HepG2 (cell line): Measurements from ENCODE around the gene CCND1. TPM values are rescaled to one million over a fixed set of nuclear protein-coding genes. Genes with fewer than 3 reads are reported as not detected.

Experiments
- AGO1 ChIP-seq: fragments of 200-400 bp; formaldehyde crosslinking; IDR thresholded peaks from 2 replicates; pipeline ENCODE4 v1.6.1; 2017; ENCODE audit warnings: mild to moderate bottlenecking, low read depth, low read length, moderate library complexity; ENCODE audit not compliant: poor library complexity, severe bottlenecking
- AGO2 ChIP-seq: fragments of 200-400 bp; formaldehyde crosslinking; optimal IDR thresholded peaks from 2 replicates; pipeline ENCODE3; 2017; ENCODE audit warnings: mild to moderate bottlenecking, low read depth, low read length, moderate library complexity
- ARID4A ChIP-seq: sonication (generic); formaldehyde crosslinking; IDR thresholded peaks from 2 replicates; pipeline ENCODE4 v1.5.0; 2020; ENCODE audit warnings: mild to moderate bottlenecking, missing genetic modification reagents, borderline replicate concordance
- CHCHD3 ChIP-seq: sonication (generic); formaldehyde crosslinking; IDR thresholded peaks from 2 replicates; pipeline ENCODE4 v1.8.0; 2022; ENCODE audit warnings: mild to moderate bottlenecking, missing genetic modification reagents, moderate library complexity
- DMTF1 ChIP-seq: sonication (generic); formaldehyde crosslinking; IDR thresholded peaks from 2 replicates; pipeline ENCODE4 v1.4.0; 2020; ENCODE audit warnings: mild to moderate bottlenecking, missing genetic modification reagents
- IRF9 ChIP-seq: sonication (generic); formaldehyde crosslinking; IDR thresholded peaks from 2 replicates; pipeline ENCODE4 v1.8.0; 2022; ENCODE audit warnings: missing genetic modification reagents, mild to moderate bottlenecking, borderline replicate concordance
- MBNL3 ChIP-seq: fragments of 250-450 bp; sonication (Bioruptor Pico); conservative IDR thresholded peaks from 2 replicates; pipeline ENCODE4 v1.8.0; 2022; ENCODE audit warnings: mild to moderate bottlenecking, inconsistent platforms
- XBP1 ChIP-seq: sonication (generic); formaldehyde crosslinking; IDR thresholded peaks from 2 replicates; pipeline ENCODE4 v1.5.0; 2020; ENCODE audit warnings: missing genetic modification reagents
- ZBTB39 ChIP-seq: sonication (generic); formaldehyde crosslinking; IDR thresholded peaks from 2 replicates; pipeline ENCODE4 v1.5.0; 2020; ENCODE audit warnings: missing genetic modification reagents
- ZKSCAN1 ChIP-seq: fragments of 150-350 bp; IDR thresholded peaks from 2 replicates; pipeline ENCODE4 v1.6.1; 2014; ENCODE audit warnings: low read length
- ZMYM2 ChIP-seq: sonication (generic); formaldehyde crosslinking; IDR thresholded peaks from 2 replicates; pipeline ENCODE4 v1.8.0; 2022; ENCODE audit warnings: mild to moderate bottlenecking, missing genetic modification reagents
- ZNF383 ChIP-seq: sonication (generic); formaldehyde crosslinking; IDR thresholded peaks from 2 replicates; pipeline ENCODE4 v1.4.0; 2020; ENCODE audit warnings: missing genetic modification reagents, mild to moderate bottlenecking, borderline replicate concordance
- ZNF543 ChIP-seq: sonication (generic); formaldehyde crosslinking; IDR thresholded peaks from 2 replicates; pipeline ENCODE4 v1.4.0; 2020; ENCODE audit warnings: mild to moderate bottlenecking, missing genetic modification reagents
- polyA plus RNA-seq, 8 experiments: library from polyadenylated mRNA; depleted of rRNA in 3 of 8; stranded (reverse) in 7 of 8; unstranded in 1 of 8; fragments of >200 nt; fragmentation: Illumina TruSeq in 4 of 8; extraction: Trizol in 4 of 8; gene quantifications; 2 replicates each; pipeline versions ENCODE4 v1.2.1 to v1.2.3, GENCODE V29; 2011 to 2016; ENCODE audit warnings: low read depth in 4 of 8, missing spikeins in 1 of 8, mixed read lengths in 1 of 8; ENCODE audit not compliant: insufficient read depth in 1 of 8
- total RNA-seq, 5 experiments: library from RNA; depleted of rRNA; stranded (reverse); fragments of >200 nt; fragmentation: Illumina TruSeq; extraction: Trizol; gene quantifications; 2 replicates each; pipeline ENCODE4 v1.2.3, GENCODE V29; 2016; ENCODE audit warnings: low read depth in 1 of 5
- TF ChIP-seq, protein P1 (sequence below): sonication (generic); formaldehyde crosslinking; IDR thresholded peaks from 2 replicates; pipeline ENCODE4 v1.5.0; 2020; ENCODE audit warnings: mild to moderate bottlenecking, missing genetic modification reagents

CCND1 gene
- total and polyA plus RNA-seq, 2 of the 13 experiments (the other 11 are each of a cell fraction or from before 2014, with no cell fraction given) = 107 to 136 TPM

- TF ChIP-seq ZBTB39 (CRISPR knock-in tag) (0 out of 2 replicates have a peak, but pooled peaks have one; percentile 15), ARID4A (CRISPR knock-in tag) (0 out of 2 replicates have a peak, but pooled peaks have one; percentile 18), DMTF1 (CRISPR knock-in tag) (peak; percentile 59; the same call in 1 of the 2 replicates), AGO2 (peak; percentile 3), ZMYM2 (CRISPR knock-in tag) (0 out of 2 replicates have a peak, but pooled peaks have one; percentile 6), MBNL3 (CRISPR knock-in tag) (no peak), CHCHD3 (CRISPR knock-in tag) (peak; percentile 50; the same call in 1 of the 2 replicates), ZNF543 (CRISPR knock-in tag) (0 out of 2 replicates have a peak, but pooled peaks have one; percentile 38), ZNF383 (CRISPR knock-in tag) (0 out of 2 replicates have a peak, but pooled peaks have one; percentile 88), XBP1 (CRISPR knock-in tag) (no peak), ZKSCAN1 (no peak), IRF9 (CRISPR knock-in tag) (no peak), AGO1 (peak; percentile 12)
- TF ChIP-seq, protein P1, sequence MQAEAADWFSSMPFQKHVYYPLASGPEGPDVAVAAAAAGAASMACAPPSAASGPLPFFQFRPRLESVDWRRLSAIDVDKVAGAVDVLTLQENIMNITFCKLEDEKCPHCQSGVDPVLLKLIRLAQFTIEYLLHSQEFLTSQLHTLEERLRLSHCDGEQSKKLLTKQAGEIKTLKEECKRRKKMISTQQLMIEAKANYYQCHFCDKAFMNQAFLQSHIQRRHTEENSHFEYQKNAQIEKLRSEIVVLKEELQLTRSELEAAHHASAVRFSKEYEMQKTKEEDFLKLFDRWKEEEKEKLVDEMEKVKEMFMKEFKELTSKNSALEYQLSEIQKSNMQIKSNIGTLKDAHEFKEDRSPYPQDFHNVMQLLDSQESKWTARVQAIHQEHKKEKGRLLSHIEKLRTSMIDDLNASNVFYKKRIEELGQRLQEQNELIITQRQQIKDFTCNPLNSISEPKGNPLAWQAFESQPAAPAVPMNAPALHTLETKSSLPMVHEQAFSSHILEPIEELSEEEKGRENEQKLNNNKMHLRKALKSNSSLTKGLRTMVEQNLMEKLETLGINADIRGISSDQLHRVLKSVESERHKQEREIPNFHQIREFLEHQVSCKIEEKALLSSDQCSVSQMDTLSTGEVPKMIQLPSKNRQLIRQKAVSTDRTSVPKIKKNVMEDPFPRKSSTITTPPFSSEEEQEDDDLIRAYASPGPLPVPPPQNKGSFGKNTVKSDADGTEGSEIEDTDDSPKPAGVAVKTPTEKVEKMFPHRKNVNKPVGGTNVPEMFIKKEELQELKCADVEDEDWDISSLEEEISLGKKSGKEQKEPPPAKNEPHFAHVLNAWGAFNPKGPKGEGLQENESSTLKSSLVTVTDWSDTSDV (CRISPR knock-in tag) = 0 out of 2 replicates have a peak, but pooled peaks have one; percentile 23
Observed at GRCh38 chr11:69655479-69656428, 14.8 kb downstream of the CCND1 start (continued).
